ENCODE data around the gene PTRHD1.

PTRHD1 gene

GRCh38 chr2:24787532-24787931 is 5.7 kb downstream of the PTRHD1 start:
- no peak for DNase-seq (ENCODE audit: low read depth)
- no peak overlapping the region for H3K4me3 ChIP-seq (ENCODE audit: low read length)
- TF ChIP-seq CTCF (IDR thresholded peaks at IDR 0.05; ENCODE audit: insufficient read depth, low read depth, low read length, missing control alignments), result no peak

GRCh38 chr2:24785671-24786321 is 7.4 kb downstream of the PTRHD1 start:
- TF ChIP-seq CTCF (IDR thresholded peaks at IDR 0.05; ENCODE audit: insufficient read depth, low read depth, low read length, missing control alignments), result no peak
- H3K4me3 ChIP-seq (ENCODE audit: low read length), result no peak overlapping the region
- no peak for DNase-seq (ENCODE audit: low read depth)

DNA sequence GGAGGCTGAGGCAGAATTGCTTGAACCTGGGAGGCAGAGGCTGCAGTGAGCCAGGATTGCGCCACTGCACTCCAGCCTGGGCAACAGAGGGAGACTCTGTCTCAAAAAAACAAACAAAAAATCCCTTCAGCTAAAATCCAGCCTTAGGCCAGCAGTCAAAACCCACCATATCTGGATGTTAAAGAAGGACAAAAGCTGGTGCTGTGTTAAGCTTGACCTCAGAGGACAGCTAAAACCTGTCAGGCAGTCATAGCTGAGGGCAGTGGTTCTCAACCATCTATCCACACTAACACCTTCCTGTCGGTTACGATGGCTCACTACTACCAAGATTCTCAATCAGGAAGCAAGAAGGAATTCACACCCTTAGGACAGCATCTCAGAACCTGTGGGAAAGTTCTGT is 9.6 kb downstream of the PTRHD1 start:
- H3K4me3 ChIP-seq (ENCODE audit: low read length), result no peak overlapping the region
- no peak for DNase-seq (ENCODE audit: low read depth)
- TF ChIP-seq CTCF (IDR thresholded peaks at IDR 0.05; ENCODE audit: insufficient read depth, low read depth, low read length, missing control alignments), result no peak

GRCh38 chr2:24779116-24779515 is 14.1 kb downstream of the PTRHD1 start:
- DNase-seq (ENCODE audit: low read depth), result no peak
- H3K4me3 ChIP-seq (ENCODE audit: low read length), result no peak overlapping the region
- TF ChIP-seq CTCF (IDR thresholded peaks at IDR 0.05; ENCODE audit: insufficient read depth, low read depth, low read length, missing control alignments), result no peak

DNA sequence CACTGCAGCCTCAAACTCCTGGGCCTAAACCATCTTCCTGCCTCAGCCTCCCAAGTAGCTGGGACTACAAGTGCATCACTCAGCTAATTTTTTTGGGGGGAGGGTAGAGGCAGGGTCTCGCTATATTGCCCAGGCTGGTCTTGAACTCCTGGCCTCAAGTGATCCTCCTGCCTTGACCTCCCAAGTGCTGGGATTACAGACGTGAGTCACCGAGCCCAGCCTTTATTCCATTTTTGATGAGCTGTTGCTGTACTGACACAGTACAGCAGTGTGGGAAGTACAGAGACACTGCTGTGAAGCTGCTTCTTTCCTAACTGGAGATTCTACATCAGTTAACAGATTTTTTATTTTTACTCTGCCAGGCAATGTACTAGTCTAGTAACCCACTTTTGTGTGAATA is 18.8 kb downstream of the PTRHD1 start:
- H3K4me3 ChIP-seq (ENCODE audit: low read length), result no peak overlapping the region
- DNase-seq (ENCODE audit: low read depth), result no peak
- TF ChIP-seq CTCF (IDR thresholded peaks at IDR 0.05; ENCODE audit: insufficient read depth, low read depth, low read length, missing control alignments), result no peak

- TF ChIP-seq CTCF (IDR thresholded peaks at IDR 0.05; ENCODE audit: insufficient read depth, low read depth, low read length, missing control alignments), result no peak
These were observed 21.2 kb downstream of the PTRHD1 start for GRCh38 chr2:24771764-24772586.

More at GRCh38 chr2:24771764-24772586, 21.2 kb downstream of the PTRHD1 start:
- H3K4me3 ChIP-seq (ENCODE audit: low read length), result no peak overlapping the region
- DNase-seq (ENCODE audit: low read depth), result no peak
